Neural progenitor cell (in vitro differentiated cells): ENCODE measurements around the gene IL27RA.

Experiments
- CTCF ChIP-seq: fragments of 200-600 bp; sonication (generic); IDR thresholded peaks from 2 replicates; pipeline ENCODE4 v1.5.1; 2017; ENCODE audit warnings: antibody characterized with exemption, mild to moderate bottlenecking
- EZH2 ChIP-seq: fragments of 200-600 bp; sonication (generic); IDR thresholded peaks from 2 replicates; pipeline ENCODE4 v1.6.1; 2017; ENCODE audit warnings: antibody characterized with exemption, mild to moderate bottlenecking, moderate library complexity
- EZH2phosphoT487 ChIP-seq: fragments of 200-600 bp; sonication (generic); IDR thresholded peaks from 2 replicates; pipeline ENCODE4 v1.6.1; 2017; ENCODE audit warnings: antibody characterized with exemption

GRCh38 chr19:13993590-13994300 is 37.8 kb upstream of the IL27RA start:
- TF ChIP-seq EZH2phosphoT487 = no peak
- no peak for TF ChIP-seq CTCF
- no peak for TF ChIP-seq EZH2
